IPS-18a (cell line): ENCODE measurements around the gene ALAD.
"Not testable (repeated sequence)": the region's sequence is repeated elsewhere in the genome, so short reads cannot be mapped to it uniquely, and the experiment has no call there.

Experiments used
- H3K27ac ChIP-seq: one replicate; pipeline ENCODE4 v1.5.1; 2013; ENCODE audit warnings: low read length
- H3K27me3 ChIP-seq: one replicate; pipeline ENCODE4 v1.6.1; 2013; ENCODE audit warnings: mild to moderate bottlenecking, low read length; ENCODE audit not compliant: control insufficient read depth, insufficient read depth
- H3K36me3 ChIP-seq: one replicate; pipeline ENCODE4 v1.6.1; 2013; ENCODE audit warnings: low read depth, low read length; ENCODE audit not compliant: control insufficient read depth
- H3K4me1 ChIP-seq: one replicate; pipeline ENCODE4 v1.6.1; 2013; ENCODE audit warnings: low read depth, low read length; ENCODE audit not compliant: control insufficient read depth
- H3K4me3 ChIP-seq: one replicate; pipeline ENCODE4 v1.5.1; 2013; ENCODE audit warnings: low read length
- H3K9ac ChIP-seq: one replicate; pipeline ENCODE4 v1.6.1; 2013; ENCODE audit warnings: mild to moderate bottlenecking, low read length, moderate library complexity
- H3K9me3 ChIP-seq: one replicate; pipeline ENCODE4 v1.6.1; 2013; ENCODE audit warnings: low read depth, low read length; ENCODE audit not compliant: control insufficient read depth

The ALAD gene

DNA sequence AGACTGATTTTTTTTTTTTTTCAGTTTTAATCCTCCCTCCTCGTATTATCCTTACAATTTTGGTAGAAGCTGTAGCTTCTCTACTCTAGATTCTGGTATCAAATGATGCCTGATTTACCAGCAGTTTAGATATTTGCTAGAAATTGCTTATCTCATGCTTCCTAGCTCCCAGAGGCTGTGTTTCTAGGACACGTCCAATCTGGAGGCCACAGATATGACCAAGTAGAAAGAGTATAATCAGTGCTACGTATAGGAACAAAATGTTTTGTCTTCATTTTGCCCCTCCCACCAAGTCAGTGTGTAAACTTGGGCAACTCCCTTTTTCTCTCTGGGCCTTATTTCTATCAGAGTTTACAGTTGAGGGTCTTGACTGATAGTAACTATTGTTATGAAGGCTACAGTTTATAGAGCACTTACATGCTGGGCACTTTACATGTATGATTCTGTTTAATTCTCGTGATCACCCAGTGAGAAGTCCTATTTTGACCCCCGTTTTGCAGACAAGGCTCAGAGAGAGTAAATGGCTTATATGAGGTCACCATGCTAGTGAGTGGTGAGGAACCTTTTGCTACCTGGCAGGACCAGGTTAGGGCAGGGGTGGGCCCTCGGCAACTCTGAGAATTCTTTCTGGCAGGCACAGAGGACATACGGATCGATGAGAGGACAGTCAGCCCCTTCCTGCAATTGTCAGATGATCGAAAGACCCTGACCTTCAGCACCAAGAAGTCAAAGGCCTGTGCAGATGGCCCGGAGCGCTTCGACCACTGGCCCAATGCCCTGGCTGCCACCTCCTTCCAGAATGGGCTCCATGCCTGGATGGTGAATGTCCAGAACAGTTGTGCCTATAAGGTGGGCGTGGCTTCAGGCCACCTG, 31.9 kb downstream of the ALAD start:
- Histone ChIP-seq H3K27me3 (no peaks in the 10 kb centered on the region), H3K36me3 (no peaks in the 10 kb centered on the region), H3K4me3 (no peak overlapping the region), H3K4me1 (no peaks in the 10 kb centered on the region), H3K9ac (no peak overlapping the region), H3K27ac (no peak overlapping the region), H3K9me3 (no peaks in the 10 kb centered on the region)

DNA sequence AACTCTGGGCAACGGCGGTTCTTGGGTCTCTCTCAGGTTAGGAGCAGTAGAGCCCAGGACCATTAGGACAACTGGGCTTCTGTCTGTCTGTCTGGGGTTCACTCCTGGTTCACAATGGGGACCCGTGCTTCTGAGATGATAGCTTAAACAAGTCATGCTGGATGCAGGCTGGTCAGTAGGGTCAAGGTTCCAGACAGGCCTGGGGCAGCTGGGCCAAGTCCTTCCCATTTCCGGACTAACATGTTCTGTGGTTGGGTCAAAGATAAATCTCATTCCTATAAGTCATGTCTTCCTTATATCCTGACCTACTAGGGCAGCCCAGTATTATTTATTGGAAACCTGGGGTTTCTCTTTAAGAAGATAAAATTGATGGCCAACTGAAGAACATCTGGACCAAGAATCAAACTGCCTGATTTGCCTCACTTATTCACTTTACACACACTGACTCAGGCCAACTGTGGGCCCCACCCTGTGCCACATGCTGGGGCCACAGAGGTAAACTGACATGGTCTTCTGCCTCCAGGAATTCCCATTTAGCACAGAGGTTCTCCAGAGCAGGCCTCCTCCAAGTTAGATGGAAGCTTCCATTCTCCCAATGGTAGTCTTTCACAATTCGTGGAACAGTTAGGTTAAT, 32.6 kb downstream of the ALAD start:
- H3K36me3 ChIP-seq: no peaks in the 10 kb centered on the region

DNA sequence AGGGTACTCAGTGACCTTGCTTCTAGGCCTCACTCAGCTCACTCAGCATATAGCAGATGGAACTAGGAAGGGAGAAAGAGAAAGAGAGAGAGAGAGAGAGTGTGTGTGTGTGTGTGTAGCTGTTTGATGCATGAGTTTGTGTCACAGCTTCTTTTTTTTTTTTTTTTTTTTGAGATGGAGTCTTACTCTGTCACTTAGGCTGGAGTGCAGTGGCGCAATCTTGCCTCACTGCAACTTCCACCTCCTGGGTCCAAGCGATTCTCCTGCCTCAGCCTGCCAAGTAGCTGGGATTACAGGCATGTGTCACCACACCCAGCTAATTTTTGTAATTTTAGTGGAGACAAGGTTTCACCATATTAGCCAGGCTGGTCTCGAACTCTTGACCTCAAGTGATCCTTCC, 35.4 kb downstream of the ALAD start:
- H3K27ac ChIP-seq, H3K4me3 ChIP-seq, H3K36me3 ChIP-seq, H3K27me3 ChIP-seq, H3K9ac ChIP-seq, H3K4me1 ChIP-seq, H3K9me3 ChIP-seq: not testable (repeated sequence)

More for the DNA sequence above, 32.6 kb downstream of the ALAD start:
- H3K9ac ChIP-seq: no peak overlapping the region
- no peaks in the 10 kb centered on the region for H3K27me3 ChIP-seq
- no peaks in the 10 kb centered on the region for H3K4me1 ChIP-seq
- H3K9me3 ChIP-seq: no peaks in the 10 kb centered on the region
- H3K4me3 ChIP-seq: no peak overlapping the region
- no peak overlapping the region for H3K27ac ChIP-seq

DNA sequence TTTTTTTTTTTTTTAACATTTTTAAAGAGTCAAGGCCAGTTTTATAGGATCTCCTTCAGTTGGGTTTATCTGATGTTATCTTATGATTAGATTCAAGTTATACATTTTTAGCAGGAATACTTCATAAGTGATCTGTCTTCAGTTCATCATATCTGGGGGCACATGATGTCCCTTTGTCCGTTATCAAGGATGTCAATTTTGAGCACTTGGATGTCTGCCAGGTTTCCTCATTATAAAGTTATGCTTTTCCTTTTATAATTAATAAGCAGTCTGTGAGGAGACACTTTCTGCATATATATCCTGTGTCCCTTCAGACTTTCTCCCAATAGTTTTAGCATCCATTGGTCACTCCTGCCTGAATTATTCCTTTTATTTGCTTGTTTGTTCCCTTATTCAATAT, 36.1 kb downstream of the ALAD start:
- Histone ChIP-seq H3K9me3 (no peaks in the 10 kb centered on the region), H3K9ac (no peak overlapping the region), H3K27me3 (no peaks in the 10 kb centered on the region), H3K4me1 (peaks cover 8% of the 10 kb centered on the region), H3K36me3 (no peaks in the 10 kb centered on the region), H3K4me3 (no peak overlapping the region), H3K27ac (no peak overlapping the region)

DNA sequence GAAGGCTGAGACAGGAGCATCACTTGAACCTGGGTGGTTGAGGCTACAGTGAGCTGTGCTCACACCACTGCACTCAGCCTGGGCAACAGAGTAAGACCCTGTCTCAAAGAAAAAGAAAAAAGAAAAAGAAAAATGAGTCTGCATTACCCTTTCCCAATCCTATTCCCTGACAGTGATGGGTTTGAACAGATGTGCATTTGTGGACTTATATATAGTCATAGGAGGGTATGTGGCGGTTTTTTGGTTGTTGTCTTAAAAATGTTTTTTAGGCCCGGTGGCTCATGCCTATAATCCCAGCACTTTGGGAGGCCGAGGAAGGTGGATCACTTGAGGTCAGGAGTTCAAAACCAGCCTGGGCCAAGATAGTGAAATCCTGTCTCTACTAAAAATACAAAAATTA, 37.7 kb downstream of the ALAD start:
- H3K9me3 ChIP-seq: no peaks in the 10 kb centered on the region
- no peaks in the 10 kb centered on the region for H3K27me3 ChIP-seq
- no peak overlapping the region for H3K27ac ChIP-seq
- peaks cover 8% of the 10 kb centered on the region for H3K4me1 ChIP-seq
- no peak overlapping the region for H3K4me3 ChIP-seq
- H3K36me3 ChIP-seq: peaks cover 3% of the 10 kb centered on the region
- no peak overlapping the region for H3K9ac ChIP-seq

DNA sequence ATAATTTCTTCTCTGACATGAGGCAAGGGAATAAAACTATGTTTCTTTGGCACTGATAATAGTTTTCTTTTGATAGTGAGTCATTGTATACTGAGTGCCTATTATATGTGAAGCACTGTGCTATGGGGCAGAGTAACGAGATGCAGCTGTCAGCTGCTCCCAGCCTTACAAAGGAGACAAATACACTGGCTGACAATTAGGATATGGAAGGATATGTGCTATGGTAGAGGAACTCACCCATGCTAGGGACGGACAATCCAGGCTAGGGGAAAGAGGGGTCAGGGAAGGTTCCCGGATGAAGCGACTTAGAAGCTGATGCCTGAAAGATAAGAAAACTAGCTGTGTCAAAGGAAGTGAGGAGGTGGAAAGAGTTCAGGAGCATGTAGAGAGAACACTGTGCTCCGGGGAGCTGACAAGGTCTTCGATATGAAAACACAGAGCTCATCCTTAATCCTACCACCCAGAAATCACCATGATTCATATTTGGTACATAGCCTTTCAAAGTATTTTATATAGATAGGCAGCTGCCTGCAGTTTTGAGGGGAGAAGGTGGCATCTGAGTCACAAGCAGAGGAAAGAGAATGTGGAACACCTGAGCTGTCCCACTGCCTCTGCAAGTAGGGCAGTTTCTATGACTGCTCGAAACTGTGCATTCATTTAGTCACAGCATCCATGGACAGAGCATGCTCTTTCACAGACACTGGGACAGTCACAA, 39.6 kb downstream of the ALAD start:
- no peaks in the 10 kb centered on the region for H3K27me3 ChIP-seq
- peaks cover 3% of the 10 kb centered on the region for H3K36me3 ChIP-seq
- H3K4me1 ChIP-seq: peaks cover 8% of the 10 kb centered on the region
- no peak overlapping the region for H3K4me3 ChIP-seq
- H3K9me3 ChIP-seq: no peaks in the 10 kb centered on the region
- H3K9ac ChIP-seq: no peak overlapping the region
- no peak overlapping the region for H3K27ac ChIP-seq

DNA sequence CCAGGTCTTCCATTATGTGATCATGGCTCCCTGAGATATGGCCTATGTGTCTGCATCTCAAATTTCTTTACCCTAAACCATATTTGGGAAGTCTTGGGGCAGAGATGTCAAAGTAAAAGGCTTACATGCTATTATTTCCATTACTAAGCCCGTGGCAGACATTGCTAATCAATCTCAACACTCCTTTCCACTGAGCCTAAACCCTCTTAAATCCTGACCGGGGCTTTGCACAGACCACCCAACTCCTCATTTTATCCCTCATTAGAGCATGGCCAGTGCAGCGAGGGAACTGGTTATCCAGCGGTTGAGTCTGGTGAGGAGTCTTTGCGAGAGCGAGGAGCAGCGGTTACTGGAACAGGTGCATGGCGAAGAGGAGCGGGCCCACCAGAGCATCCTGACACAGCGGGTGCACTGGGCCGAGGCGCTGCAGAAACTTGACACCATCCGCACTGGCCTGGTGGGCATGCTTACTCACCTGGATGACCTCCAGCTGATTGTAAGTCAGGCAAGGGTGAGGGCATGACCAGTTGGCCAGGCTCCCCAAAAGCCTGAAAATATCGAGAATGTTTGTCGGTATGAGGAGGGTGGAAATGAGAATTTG, 40.7 kb downstream of the ALAD start:
- H3K4me1 ChIP-seq: peaks cover 8% of the 10 kb centered on the region
- H3K36me3 ChIP-seq: peaks cover 3% of the 10 kb centered on the region
- H3K27me3 ChIP-seq: no peaks in the 10 kb centered on the region
- no peak overlapping the region for H3K9ac ChIP-seq
- H3K9me3 ChIP-seq: no peaks in the 10 kb centered on the region
- H3K4me3 ChIP-seq: no peak overlapping the region
- no peak overlapping the region for H3K27ac ChIP-seq

DNA sequence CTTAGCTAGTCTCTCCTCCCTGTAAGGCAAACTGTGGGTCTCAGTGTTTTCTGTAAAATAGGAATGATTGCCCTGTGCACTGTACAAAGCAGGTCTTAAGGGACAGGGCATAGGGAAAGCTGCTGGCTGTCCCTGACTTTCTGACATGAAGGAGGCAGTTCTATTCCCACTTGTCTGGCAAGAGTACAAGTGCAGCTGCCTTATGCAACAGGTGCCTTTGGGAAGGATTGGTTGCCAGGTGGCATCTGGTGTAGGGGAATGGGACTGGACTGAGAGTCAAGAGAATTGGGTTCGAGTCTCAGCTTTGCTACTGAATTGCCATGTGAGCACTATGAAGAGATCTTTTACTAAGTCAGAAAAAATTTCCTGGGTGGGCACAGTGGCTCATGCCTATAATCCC, 41.7 kb downstream of the ALAD start:
- Histone ChIP-seq H3K9me3 (no peaks in the 10 kb centered on the region), H3K4me1 (peaks cover 8% of the 10 kb centered on the region), H3K4me3 (no peak overlapping the region), H3K27me3 (no peaks in the 10 kb centered on the region), H3K9ac (no peak overlapping the region), H3K27ac (no peak overlapping the region), H3K36me3 (peaks cover 3% of the 10 kb centered on the region)

DNA sequence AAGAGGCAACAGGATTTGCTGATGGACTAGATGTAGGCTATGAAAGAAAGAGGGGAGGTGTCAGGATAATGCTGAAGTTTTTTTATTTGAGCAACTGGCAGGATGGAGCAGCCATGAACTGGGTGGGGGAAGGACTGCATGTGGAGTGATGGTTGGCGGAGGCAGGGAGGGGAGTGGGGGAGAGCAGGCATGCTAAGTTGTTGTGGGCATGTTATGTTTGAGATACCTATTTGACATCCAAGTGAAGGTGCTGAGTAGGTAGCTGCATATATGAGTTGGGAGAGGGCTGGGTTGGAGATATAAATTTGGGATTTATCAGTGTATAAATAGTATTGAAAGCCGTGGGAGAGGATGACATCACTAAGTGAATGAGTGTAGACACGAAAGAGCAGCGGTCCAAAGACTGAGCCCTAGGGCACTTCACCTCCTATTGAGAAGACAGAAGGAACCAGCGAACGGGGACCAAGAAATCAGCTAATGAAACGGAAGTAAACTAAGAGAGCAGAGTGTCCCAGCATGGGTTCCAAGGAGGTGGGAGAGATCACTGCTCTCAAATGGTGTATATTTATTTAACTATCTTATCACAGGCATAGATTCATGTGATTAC, 44.3 kb downstream of the ALAD start:
- Histone ChIP-seq H3K9ac (no peak overlapping the region), H3K36me3 (peaks cover 3% of the 10 kb centered on the region), H3K27me3 (no peaks in the 10 kb centered on the region), H3K27ac (no peak overlapping the region), H3K4me1 (peaks cover 8% of the 10 kb centered on the region), H3K4me3 (no peak overlapping the region), H3K9me3 (no peaks in the 10 kb centered on the region)

DNA sequence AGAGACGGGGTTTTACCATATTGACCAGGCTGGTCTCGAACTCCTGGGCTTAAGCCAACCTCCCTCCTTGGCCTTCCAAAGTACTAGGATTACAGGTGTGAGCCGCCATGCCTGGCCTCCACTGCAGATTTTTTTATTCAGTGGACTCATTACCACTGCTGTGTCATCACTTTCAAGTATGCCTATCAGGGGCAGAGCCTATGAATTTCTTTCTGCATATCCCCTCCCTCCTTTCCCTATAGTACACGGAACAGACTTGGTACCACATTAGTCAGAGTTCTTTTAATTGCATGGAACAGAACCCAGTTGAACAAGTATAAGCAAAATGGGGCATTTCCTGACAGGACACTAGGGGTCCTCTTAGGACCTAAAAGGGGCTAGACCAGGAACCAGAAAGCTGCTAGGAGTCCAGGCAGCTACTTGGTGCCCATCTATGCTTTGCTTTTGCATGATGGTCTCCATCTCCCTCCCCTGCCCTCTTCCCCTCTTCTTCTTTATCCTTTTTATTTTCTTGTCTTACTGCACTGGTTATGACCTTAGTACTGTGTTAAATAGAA, 46.0 kb downstream of the ALAD start:
- no peaks in the 10 kb centered on the region for H3K9me3 ChIP-seq
- peaks cover 14% of the 10 kb centered on the region for H3K27me3 ChIP-seq
- H3K36me3 ChIP-seq: peaks cover 3% of the 10 kb centered on the region
- peaks cover 6% of the 10 kb centered on the region for H3K4me1 ChIP-seq
- H3K27ac ChIP-seq: no peak overlapping the region
- no peak overlapping the region for H3K9ac ChIP-seq
- no peak overlapping the region for H3K4me3 ChIP-seq

DNA sequence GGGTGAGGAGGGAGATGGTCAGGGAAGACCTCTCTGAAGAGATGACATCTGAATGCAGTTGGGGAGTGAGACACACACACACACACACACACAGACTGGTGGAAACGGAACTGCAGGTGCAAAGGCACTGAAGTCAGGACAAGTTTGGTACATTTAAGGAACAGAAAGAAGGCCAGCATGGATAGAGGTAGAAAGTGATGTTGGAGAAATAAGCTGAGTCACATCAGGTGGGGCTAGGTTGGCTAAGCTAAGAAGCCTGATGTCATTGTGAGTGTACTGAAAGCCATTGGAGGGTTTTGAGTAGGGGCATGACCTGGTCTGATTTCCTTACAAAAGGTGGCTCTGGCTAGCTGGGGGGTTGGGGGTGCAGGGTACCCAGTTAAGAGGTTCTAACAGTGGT, 48.7 kb downstream of the ALAD start:
- Histone ChIP-seq H3K36me3 (no peaks in the 10 kb centered on the region), H3K4me3 (no peak overlapping the region), H3K9ac (no peak overlapping the region), H3K9me3 (no peaks in the 10 kb centered on the region), H3K4me1 (peaks cover 9% of the 10 kb centered on the region), H3K27me3 (peaks cover 36% of the 10 kb centered on the region), H3K27ac (no peak overlapping the region)
